ENCODE results near the gene GDNF. TPM values are rescaled to one million over a fixed set of nuclear protein-coding genes. Genes with fewer than 3 reads are reported as not detected.
"Not testable (repeated sequence)": the region's sequence is repeated elsewhere in the genome, so short reads cannot be mapped to it uniquely, and the experiment has no call there.

Gene GDNF, protein sequence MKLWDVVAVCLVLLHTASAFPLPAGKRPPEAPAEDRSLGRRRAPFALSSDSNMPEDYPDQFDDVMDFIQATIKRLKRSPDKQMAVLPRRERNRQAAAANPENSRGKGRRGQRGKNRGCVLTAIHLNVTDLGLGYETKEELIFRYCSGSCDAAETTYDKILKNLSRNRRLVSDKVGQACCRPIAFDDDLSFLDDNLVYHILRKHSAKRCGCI
- not detected for polyA plus RNA-seq

DNA sequence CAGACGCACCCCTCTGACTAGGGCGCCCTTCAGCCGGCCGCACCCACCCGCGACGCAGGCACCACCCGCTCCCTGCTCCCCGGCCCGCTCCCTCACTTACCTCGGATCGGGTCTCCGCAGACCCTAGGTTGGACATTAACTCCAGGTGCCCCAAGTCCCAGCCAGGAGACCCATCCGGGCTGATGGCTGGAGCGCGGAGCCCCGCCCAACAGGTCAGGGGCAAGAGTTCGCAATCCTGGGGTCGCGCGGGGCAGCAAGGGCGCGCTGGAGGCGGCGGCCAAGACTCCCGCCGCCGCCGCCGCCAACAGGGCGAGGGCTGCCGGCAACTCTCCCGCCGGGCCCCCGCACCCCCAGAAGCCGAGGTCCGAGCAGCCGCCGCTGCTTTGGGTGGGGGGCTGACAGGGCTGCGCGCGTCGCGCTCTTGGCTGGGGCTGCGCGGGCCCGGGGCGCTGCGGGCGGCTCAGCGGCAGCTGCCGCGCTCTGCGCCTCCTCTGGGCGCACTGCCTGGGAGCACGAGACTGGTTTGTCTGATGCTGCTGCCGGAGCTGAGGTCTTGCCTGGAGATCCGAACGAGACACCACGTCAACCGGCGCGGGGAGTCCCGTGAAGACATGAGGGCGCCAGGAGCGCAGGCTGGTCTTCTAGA, at the start of gene GDNF:
Gene GDNF, minus strand, starts transcription at position 635 of the 646 bp plus-strand sequence. CDS start 5,245 bp downstream, outside the sequence.
- Mint-ChIP-seq H3K27ac (no peak within 1 kb of the TSS), H3K4me3 (peak within 1 kb of the TSS in 3 of 4 donors; percentile 30 to 79 (median 79)), H3K27me3 (peaks cover 63% of the 10 kb centered on the region), H3K9me3 (no peaks in the 10 kb centered on the region), H3K36me3 (no peaks in the 10 kb centered on the region), H3K4me1 (peaks cover 3 to 17% (median 13%) of the 10 kb centered on the region in 3 donors)

DNA sequence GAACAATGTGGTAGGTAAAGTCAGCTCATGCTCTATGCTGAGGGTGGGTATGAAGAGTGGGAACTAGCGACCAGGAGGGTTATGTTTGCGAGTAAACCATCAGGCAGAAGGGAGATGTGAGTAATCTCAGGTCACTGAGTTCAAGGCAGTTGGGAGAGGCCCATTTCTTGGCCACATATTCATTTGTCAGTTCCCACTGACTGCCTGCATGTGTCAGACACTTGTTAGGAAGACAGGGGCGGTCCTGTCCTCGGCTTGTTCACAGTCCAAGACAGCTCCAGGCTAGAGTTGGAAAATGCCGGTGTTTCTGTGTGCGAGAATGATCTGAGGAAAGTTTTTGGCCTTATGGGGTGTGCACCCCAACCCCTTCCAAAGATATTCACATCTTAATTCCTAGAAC, 48.6 kb upstream of the GDNF start:
- H3K27ac Mint-ChIP-seq = no peak overlapping the region
- H3K4me1 Mint-ChIP-seq = no peaks in the 10 kb centered on the region
- no peaks in the 10 kb centered on the region for H3K27me3 Mint-ChIP-seq
- peaks cover 0 to 3% (median 3%) of the 10 kb centered on the region in 3 donors for H3K9me3 Mint-ChIP-seq
- no peaks in the 10 kb centered on the region for H3K36me3 Mint-ChIP-seq
- no peak overlapping the region for H3K4me3 Mint-ChIP-seq

DNA sequence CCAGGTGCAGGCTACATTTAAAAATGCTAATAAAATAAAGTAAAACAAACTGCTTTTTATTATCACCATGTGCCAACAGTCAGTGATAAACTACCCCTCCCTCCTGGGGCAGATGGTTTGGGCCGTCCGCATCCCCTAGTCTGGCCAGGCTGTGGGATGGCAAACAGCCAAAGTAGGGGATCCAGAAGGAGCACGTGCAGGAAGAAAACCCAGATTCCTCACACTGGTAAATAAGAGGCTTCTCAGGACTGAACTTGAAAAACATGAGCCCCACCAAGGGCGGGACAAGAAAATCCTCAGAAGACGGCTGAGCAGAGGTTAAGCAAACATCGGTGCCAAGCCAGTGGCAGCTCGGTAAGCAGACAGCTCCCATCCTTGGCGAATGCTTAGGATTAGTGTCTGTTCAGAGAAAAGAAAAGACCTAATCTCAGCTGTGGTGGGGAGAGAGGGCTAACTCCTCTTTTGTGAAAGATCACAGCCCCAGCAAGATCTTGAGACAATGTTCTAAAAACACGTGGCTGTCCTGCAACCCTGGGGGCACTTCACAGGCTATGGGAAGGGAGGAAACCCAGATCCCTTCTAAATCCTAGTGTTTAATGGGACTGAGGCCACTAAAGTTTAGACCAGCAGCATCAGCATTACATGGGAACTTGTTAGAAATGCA, 46.5 kb upstream of the GDNF start:
- Mint-ChIP-seq H3K36me3 (no peaks in the 10 kb centered on the region), H3K4me3 (no peak overlapping the region), H3K27me3 (peaks cover 1% of the 10 kb centered on the region), H3K9me3 (peaks cover 0 to 3% (median 3%) of the 10 kb centered on the region in 3 donors), H3K4me1 (no peaks in the 10 kb centered on the region), H3K27ac (no peak overlapping the region)

DNA sequence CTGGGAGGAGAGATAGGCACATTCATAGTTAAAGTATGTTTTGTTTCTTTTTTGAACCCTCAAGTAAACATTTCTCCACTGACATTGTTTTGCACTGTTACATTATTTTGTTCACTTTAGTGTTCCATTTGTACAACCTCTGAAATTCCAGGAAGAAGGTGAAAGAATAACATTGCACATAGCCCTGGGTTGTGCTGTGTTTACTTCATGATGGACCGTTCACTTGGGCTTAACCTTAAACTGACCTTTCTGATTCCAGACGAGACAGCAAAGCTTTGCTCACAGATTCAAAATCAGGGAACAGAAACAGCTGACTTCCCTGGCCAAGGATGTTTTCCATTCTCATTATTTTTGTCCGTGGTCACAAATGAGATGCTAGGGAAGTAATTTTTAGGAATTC, 42.8 kb upstream of the GDNF start:
- no peaks in the 10 kb centered on the region for H3K4me1 Mint-ChIP-seq
- no peak overlapping the region for H3K4me3 Mint-ChIP-seq
- no peak overlapping the region for H3K27ac Mint-ChIP-seq
- H3K36me3 Mint-ChIP-seq = no peaks in the 10 kb centered on the region
- H3K9me3 Mint-ChIP-seq = peaks cover 0 to 4% (median 3%) of the 10 kb centered on the region in 3 donors
- H3K27me3 Mint-ChIP-seq = peaks cover 3% of the 10 kb centered on the region

DNA sequence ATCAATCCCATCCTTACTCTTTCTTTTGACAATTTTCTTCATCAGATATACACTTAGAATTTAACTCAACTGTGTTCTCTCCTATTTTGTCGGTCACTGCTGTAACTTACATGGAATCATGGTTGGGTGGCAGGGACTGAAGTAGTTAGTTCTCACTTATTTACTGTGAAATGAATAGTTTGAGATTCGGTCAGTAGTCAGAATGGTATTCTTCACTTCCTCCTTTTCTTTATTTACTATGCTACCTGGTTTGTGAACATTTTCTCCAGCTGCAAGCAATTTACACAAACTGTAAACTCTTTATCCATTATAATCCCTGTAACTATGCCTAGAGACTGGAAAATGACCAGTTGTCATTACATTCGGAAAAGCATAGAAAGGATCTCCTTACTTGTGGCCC, 41.5 kb upstream of the GDNF start:
- Mint-ChIP-seq H3K4me3 (no peak overlapping the region), H3K36me3 (no peaks in the 10 kb centered on the region), H3K27me3 (peaks cover 3% of the 10 kb centered on the region), H3K4me1 (no peaks in the 10 kb centered on the region), H3K9me3 (peaks cover 0 to 6% (median 3%) of the 10 kb centered on the region in 3 donors), H3K27ac (no peak overlapping the region)

DNA sequence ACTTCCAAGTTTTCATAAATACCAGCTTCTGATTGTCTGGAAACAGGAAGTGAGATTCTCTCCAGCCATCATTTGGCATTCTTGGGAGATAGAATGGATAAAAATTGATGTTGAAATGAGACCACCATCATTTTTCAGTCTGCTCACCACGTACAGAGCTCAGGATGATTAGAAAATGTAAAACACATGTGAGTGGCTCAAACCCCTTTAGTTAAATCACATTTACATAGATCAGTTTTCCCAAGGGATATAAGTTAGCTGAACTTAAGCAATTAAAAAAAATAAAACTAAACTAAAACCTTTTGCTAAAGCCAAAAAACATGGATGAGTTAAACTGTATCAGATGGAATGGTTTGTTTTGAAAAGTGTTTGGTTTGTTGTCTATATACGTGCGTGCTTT, 37.1 kb upstream of the GDNF start:
- Mint-ChIP-seq H3K4me1 (no peaks in the 10 kb centered on the region), H3K36me3 (no peaks in the 10 kb centered on the region), H3K9me3 (peaks cover 0 to 7% (median 0%) of the 10 kb centered on the region in 3 donors), H3K4me3 (no peak overlapping the region), H3K27ac (no peak overlapping the region), H3K27me3 (peaks cover 3% of the 10 kb centered on the region)

DNA sequence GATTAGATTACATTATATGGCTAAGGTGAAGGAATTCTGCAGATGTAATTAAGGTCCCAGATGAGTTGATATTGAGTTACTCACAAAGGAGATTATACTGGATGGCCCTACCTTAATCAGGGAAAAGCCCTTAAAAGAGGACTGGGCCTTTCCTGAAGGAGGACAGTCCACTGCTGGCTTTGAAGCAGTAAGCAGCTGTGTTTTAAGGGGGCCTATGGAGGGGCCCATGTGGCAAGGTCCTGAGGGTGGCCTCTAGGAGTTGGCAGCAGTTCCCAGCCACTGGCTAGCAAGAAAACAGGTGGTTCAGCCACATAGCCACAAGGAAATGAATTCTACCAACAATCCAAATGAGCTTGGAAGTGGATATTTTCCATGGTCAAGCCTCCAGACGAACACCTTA, 36.4 kb upstream of the GDNF start:
- Mint-ChIP-seq H3K27me3 (peaks cover 2% of the 10 kb centered on the region), H3K4me3 (no peak overlapping the region), H3K4me1 (no peaks in the 10 kb centered on the region), H3K9me3 (peaks cover 0 to 7% (median 0%) of the 10 kb centered on the region in 3 donors), H3K27ac (no peak overlapping the region), H3K36me3 (no peaks in the 10 kb centered on the region)

DNA sequence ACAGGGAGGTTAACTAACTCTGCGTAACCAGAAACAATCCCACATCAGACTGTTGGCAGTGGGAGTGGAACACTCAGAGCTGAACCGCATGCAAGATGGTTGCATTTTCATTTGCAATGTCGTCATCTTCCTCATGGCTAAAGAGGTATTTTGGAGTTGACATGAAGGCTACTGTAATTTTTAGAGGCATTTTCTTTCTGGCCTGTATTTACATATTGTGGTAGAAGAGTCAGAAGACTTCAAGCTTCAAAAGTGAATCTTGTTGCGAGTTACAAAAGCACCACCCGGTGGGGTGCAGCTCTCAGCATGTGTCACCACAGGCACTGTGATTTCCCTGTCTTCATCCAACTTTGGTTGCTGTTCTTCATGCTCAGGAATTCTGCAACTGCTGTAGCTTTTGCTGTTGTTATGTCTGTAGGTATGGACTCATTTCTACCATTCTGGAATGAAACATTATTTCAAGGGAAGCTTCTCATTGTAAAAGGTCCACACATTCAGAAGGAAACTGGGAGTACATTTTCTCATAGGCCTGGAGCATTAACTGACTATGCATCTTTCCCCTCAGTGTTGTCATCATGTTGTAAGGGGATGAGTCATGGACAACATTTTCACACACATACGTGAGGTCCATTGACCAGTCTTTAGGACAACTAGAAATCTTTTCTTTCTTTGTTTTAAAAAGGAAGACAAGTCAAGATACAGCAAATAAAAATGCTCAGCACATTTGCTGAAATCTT, 35.4 kb upstream of the GDNF start:
- no peaks in the 10 kb centered on the region for H3K27me3 Mint-ChIP-seq
- no peak overlapping the region for H3K27ac Mint-ChIP-seq
- no peaks in the 10 kb centered on the region for H3K36me3 Mint-ChIP-seq
- H3K4me3 Mint-ChIP-seq = no peak overlapping the region
- no peaks in the 10 kb centered on the region for H3K4me1 Mint-ChIP-seq
- H3K9me3 Mint-ChIP-seq = peaks cover 0 to 7% (median 0%) of the 10 kb centered on the region in 3 donors

DNA sequence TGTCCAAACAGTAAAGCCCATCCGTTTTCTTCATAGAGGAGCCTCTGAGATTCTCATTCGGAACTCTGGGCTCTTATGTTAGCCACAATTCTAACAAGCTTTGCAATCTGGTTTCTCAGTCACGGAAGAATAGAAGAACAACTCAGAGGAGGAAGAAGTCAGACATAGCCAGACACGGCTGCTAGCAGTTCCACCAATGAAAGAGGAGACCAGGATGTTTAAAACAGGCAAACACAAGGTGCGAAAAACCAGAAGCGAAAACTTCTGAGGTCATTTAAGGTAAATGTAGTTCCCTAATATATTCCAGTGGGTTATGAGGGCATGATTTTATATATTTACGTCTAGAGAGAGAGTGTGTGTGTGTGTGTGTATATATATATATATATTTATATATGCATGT, 34.1 kb upstream of the GDNF start:
- Mint-ChIP-seq H3K9me3 (peaks cover 0 to 3% (median 0%) of the 10 kb centered on the region in 3 donors), H3K36me3 (no peaks in the 10 kb centered on the region), H3K4me1 (no peaks in the 10 kb centered on the region), H3K27me3 (peaks cover 1% of the 10 kb centered on the region), H3K4me3 (no peak overlapping the region), H3K27ac (no peak overlapping the region)

DNA sequence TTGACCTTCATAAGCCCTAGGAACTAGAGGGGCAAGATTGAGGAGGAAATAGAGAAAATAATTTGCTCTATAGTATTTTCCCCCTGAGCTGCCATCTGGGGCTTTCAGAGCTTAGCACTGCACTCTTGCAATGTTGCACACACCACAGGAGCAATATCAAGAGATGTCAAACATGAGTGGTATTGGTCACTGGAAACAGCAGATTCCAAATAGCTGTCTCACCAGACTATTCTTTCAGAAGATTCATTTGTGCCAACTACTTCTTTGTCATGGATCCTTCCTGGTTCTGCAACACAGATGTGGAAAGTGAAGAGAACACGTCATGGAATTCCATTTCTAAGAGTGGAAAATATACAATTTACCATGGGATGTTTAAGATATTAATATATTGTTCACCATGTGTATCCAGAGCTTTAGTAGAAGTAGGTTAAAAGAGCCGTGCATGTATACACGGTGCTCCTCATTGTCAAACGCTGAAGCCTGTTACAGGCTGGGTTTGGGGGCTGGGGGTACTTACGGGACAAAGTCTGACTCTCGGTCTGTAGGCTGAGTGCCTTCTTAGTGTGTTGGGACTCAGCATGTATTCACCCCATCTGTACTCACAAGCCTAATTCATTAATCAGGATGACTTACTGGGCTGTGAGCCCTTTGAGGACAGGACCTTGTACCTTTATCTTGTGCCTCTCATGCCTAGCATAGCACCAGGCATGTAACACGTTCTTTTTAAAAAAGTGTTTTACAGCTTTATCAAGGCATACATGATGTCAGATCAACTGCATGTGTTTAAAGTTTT, 31.4 kb upstream of the GDNF start:
- Mint-ChIP-seq H3K9me3 (peaks cover 0 to 1% (median 0%) of the 10 kb centered on the region in 3 donors), H3K4me1 (no peaks in the 10 kb centered on the region), H3K27me3 (peaks cover 1% of the 10 kb centered on the region), H3K4me3 (no peak overlapping the region), H3K36me3 (no peaks in the 10 kb centered on the region), H3K27ac (no peak overlapping the region)

DNA sequence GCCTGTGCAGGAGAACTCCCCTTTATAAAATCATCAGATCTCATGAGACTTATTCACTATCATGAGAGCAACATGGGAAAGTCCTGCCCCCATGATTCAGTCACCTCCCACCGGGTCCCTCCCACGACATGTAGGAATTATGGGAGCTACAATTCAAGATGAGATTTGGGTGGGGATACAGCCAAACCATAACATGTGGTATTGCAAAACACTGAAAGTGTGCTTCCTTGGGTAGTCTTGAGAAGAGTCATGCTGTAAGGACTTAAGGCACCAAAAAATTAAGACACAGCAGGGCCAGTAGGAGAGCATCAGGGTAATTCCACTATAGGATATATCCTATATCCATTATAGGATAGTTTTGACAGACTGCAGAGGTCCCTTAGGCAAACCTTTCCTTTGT, 29.4 kb upstream of the GDNF start:
- H3K9me3 Mint-ChIP-seq = peaks cover 0 to 5% (median 0%) of the 10 kb centered on the region in 3 donors
- H3K4me1 Mint-ChIP-seq = no peaks in the 10 kb centered on the region
- peaks cover 3% of the 10 kb centered on the region for H3K27me3 Mint-ChIP-seq
- H3K36me3 Mint-ChIP-seq = no peaks in the 10 kb centered on the region
- H3K4me3 Mint-ChIP-seq = no peak overlapping the region
- H3K27ac Mint-ChIP-seq = no peak overlapping the region

DNA sequence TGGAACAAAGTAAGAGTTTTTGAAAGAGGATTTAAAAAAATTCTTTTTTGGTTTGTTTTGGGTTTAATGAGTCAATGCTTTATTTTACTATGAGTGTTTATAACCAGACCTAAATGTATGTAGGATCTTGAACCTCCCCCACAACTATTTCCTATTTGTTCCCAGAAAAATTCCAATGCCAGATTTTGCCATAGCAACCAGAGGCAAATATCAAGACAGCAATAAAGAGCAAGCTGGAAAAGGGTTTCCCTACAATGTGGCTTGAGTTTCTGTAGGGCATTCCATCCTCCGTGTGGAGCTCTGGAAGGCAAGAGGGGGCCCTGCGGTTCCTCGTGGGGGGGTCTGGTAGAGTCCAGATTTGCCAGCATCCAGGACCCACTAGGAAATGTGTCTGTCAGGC, 27.8 kb upstream of the GDNF start:
- H3K9me3 Mint-ChIP-seq = peaks cover 0 to 5% (median 0%) of the 10 kb centered on the region in 3 donors
- H3K4me3 Mint-ChIP-seq = no peak overlapping the region
- H3K36me3 Mint-ChIP-seq = no peaks in the 10 kb centered on the region
- H3K4me1 Mint-ChIP-seq = no peaks in the 10 kb centered on the region
- no peak overlapping the region for H3K27ac Mint-ChIP-seq
- peaks cover 6% of the 10 kb centered on the region for H3K27me3 Mint-ChIP-seq

DNA sequence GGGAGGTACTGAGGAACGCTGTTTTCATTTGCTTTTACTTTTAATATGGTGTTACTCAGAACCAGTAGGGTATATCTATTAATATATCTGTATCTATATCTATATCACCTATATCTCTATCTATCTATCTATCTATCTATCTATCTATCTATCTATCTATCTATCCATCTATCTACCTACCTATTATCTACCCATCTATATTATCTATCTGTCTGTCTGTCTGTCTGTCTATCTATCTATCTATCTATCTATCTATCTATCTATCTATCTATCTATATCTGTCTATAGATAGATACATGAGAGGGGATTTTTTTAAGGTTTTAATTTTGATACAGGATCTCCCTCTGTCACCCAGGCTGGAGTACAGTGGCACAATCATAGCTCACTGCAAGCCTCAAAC, 23.1 kb upstream of the GDNF start:
- not testable (repeated sequence) for H3K27me3 Mint-ChIP-seq, H3K9me3 Mint-ChIP-seq, H3K36me3 Mint-ChIP-seq, H3K4me3 Mint-ChIP-seq, H3K4me1 Mint-ChIP-seq, H3K27ac Mint-ChIP-seq

DNA sequence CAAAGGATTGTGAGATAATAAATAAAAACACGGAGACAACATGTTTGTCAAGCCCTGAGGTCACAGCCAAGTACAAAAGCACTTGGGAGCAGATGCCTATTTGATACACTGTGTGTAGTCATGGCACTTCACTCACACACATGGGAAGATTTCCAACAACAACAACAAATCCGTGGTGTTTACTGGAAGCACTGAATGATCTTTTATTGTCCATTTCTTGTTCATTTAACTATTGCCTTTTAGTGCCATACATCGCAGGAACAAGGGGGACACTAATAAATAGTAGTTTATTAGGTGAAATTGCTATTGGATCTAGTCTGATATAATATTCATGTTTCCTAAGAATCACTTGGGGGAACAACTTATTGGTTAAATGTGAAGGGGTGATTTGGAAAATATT, 20.4 kb upstream of the GDNF start:
- Mint-ChIP-seq H3K9me3 (peaks cover 0 to 6% (median 0%) of the 10 kb centered on the region in 3 donors), H3K27ac (no peak overlapping the region), H3K4me1 (peaks cover 5 to 13% (median 10%) of the 10 kb centered on the region in 3 donors), H3K4me3 (no peak overlapping the region), H3K27me3 (peaks cover 4% of the 10 kb centered on the region), H3K36me3 (no peaks in the 10 kb centered on the region)
